Cardiac muscle cell (in vitro differentiated cells and primary cell): Measurements from ENCODE around the gene BEND7. TPM values are rescaled to one million over a fixed set of nuclear protein-coding genes. Genes with fewer than 3 reads are reported as not detected.
"Not testable (repeated sequence)": the region's sequence is repeated elsewhere in the genome, so short reads cannot be mapped to it uniquely, and the experiment has no call there.

Experiments used
- DNase-seq, 2 donors: peaks; one replicate each; pipeline versions ENCODE4 v3.0.0 to v3.0.0-alpha.2; 2010 to 2017; ENCODE audit warnings: low read depth in 1 of 2, low spot score in 1 of 2
- H3K27ac ChIP-seq: fragments of 200-600 bp; sonication (generic); 2 replicates; pipeline ENCODE4 v1.5.1; 2016
- H3K27me3 ChIP-seq: fragments of 200-600 bp; sonication (generic); 2 replicates; pipeline ENCODE4 v1.6.0; 2016; ENCODE audit warnings: control low read depth
- H3K36me3 ChIP-seq: fragments of 200-600 bp; sonication (generic); 2 replicates; pipeline ENCODE4 v1.5.1; 2016; ENCODE audit warnings: control low read depth
- H3K4me1 ChIP-seq: fragments of 200-600 bp; sonication (generic); 2 replicates; pipeline ENCODE4 v1.8.1; 2017; ENCODE audit warnings: low read depth, mild to moderate bottlenecking, mixed run types
- H3K4me3 ChIP-seq: fragments of 200-600 bp; sonication (generic); 2 replicates; pipeline ENCODE4 v1.5.1; 2016; ENCODE audit warnings: mild to moderate bottlenecking
- H3K9me3 ChIP-seq: fragments of 200-600 bp; sonication (generic); 2 replicates; pipeline ENCODE4 v1.5.1; 2017; ENCODE audit warnings: low read depth, mild to moderate bottlenecking, control low read depth
- CTCF ChIP-seq: IDR thresholded peaks from 2 replicates; pipeline ENCODE4 v1.5.1; 2012; ENCODE audit warnings: low read depth, mild to moderate bottlenecking, low read length
- polyA plus RNA-seq: library from polyadenylated mRNA; unstranded; fragments of >200 nt; fragmentation: Nextera tagmentation; extraction: Ambion mirVana; gene quantifications from 2 replicates; pipeline ENCODE4 v1.2.1, GENCODE V29; 2016
- total RNA-seq: library from RNA; depleted of rRNA; stranded (reverse); fragments of >200 nt; gene quantifications from 2 replicates; pipeline ENCODE4 v1.2.3, GENCODE V29; 2016

Gene BEND7
- total and polyA plus RNA-seq, 2 experiments from 2014 or later, result 10.7 to 10.8 TPM

GRCh38 chr10:13542533-13542932, 13.7 kb upstream of the BEND7 start:
- Histone ChIP-seq H3K4me1 (no peaks in the 10 kb centered on the region), H3K36me3 (no peaks in the 10 kb centered on the region), H3K4me3 (no peak overlapping the region), H3K27ac (no peak overlapping the region), H3K9me3 (no peaks in the 10 kb centered on the region), H3K27me3 (peaks cover 10% of the 10 kb centered on the region)
- no peak for TF ChIP-seq CTCF
- no peak for DNase-seq

GRCh38 chr10:13537985-13538384, 9.2 kb upstream of the BEND7 start:
- not testable (repeated sequence) for H3K9me3 ChIP-seq, H3K4me1 ChIP-seq, DNase-seq, H3K4me3 ChIP-seq, H3K27ac ChIP-seq, H3K36me3 ChIP-seq
- peaks cover 10% of the 10 kb centered on the region for H3K27me3 ChIP-seq

GRCh38 chr10:13536674-13537366, 8.0 kb upstream of the BEND7 start:
- TF ChIP-seq CTCF, result peak; percentile 64
- Histone ChIP-seq H3K4me3 (no peak overlapping the region), H3K27me3 (peaks cover 10% of the 10 kb centered on the region), H3K27ac (no peak overlapping the region), H3K9me3 (no peaks in the 10 kb centered on the region), H3K36me3 (no peaks in the 10 kb centered on the region), H3K4me1 (no peaks in the 10 kb centered on the region)
- DNase-seq, result peak; percentile 57 to 86

- H3K4me3 ChIP-seq, result no peak overlapping the region
- no peaks in the 10 kb centered on the region for H3K36me3 ChIP-seq
- no peak for TF ChIP-seq CTCF
- peaks cover 9% of the 10 kb centered on the region for H3K27me3 ChIP-seq
- DNase-seq, result no peak
- no peak overlapping the region for H3K27ac ChIP-seq
- H3K9me3 ChIP-seq, result no peaks in the 10 kb centered on the region
- no peaks in the 10 kb centered on the region for H3K4me1 ChIP-seq
Measured at GRCh38 chr10:13535346-13535745, 6.5 kb upstream of the BEND7 start.

GRCh38 chr10:13529714-13529973, 830 bp upstream of the BEND7 start:
- Histone ChIP-seq H3K9me3 (no peaks in the 10 kb centered on the region), H3K36me3 (no peaks in the 10 kb centered on the region), H3K4me3 (no peak overlapping the region), H3K27ac (no peak overlapping the region), H3K4me1 (peaks cover 8% of the 10 kb centered on the region), H3K27me3 (peaks cover 46% of the 10 kb centered on the region)
- no peak for DNase-seq
- TF ChIP-seq CTCF, result no peak

- Histone ChIP-seq H3K4me3 (peak overlapping the region; percentile 74), H3K27ac (no peak overlapping the region), H3K9me3 (no peaks in the 10 kb centered on the region), H3K4me1 (peaks cover 8% of the 10 kb centered on the region), H3K27me3 (peaks cover 47% of the 10 kb centered on the region), H3K36me3 (no peaks in the 10 kb centered on the region)
- peak; percentile 8 to 70 for DNase-seq
- TF ChIP-seq CTCF, result no peak
Measured at GRCh38 chr10:13528123-13528874, 515 bp downstream of the BEND7 start.
